Glomerular endothelial cell (primary cell): ENCODE results near the gene FIBCD1. TPM values are rescaled to one million over a fixed set of nuclear protein-coding genes. Genes with fewer than 3 reads are reported as not detected.

ENCODE experiments used
- DNase-seq: peaks from one replicate; pipeline ENCODE4 v3.0.0-alpha.2; 2011; ENCODE audit warnings: low read depth, low spot score; ENCODE audit errors: extremely low read depth
- total RNA-seq: library from RNA; depleted of rRNA; stranded (reverse); fragments of >200 nt; gene quantifications from 2 replicates; pipeline ENCODE4 v1.2.3, GENCODE V29; 2015

Gene FIBCD1
- total RNA-seq, 1 donor from 2014 or later = not detected

- DNase-seq = no peak
These were observed 829 bp downstream of the FIBCD1 start for GRCh38 chr9:130938184-130938651.

- no peak for DNase-seq
These were observed 1.6 kb downstream of the FIBCD1 start for GRCh38 chr9:130937146-130938076.

GRCh38 chr9:130936285-130937117 lies 2.5 kb downstream of the FIBCD1 start:
- no peak for DNase-seq

- DNase-seq = no peak
These were observed 3.3 kb downstream of the FIBCD1 start for GRCh38 chr9:130935648-130936271.

GRCh38 chr9:130934702-130935647 lies 4.1 kb downstream of the FIBCD1 start:
- DNase-seq = no peak

- DNase-seq = no peak
These were observed 4.8 kb downstream of the FIBCD1 start for GRCh38 chr9:130934246-130934645.

GRCh38 chr9:130933114-130934046 lies 5.7 kb downstream of the FIBCD1 start:
- DNase-seq = no peak

- no peak for DNase-seq
These were observed 6.6 kb downstream of the FIBCD1 start for GRCh38 chr9:130932255-130933079.

- no peak for DNase-seq
These were observed 7.4 kb downstream of the FIBCD1 start for GRCh38 chr9:130931508-130932254.

GRCh38 chr9:130930804-130931349 lies 8.2 kb downstream of the FIBCD1 start:
- no peak for DNase-seq

GRCh38 chr9:130930132-130930803 lies 8.8 kb downstream of the FIBCD1 start:
- no peak for DNase-seq

GRCh38 chr9:130929571-130930038 lies 9.4 kb downstream of the FIBCD1 start:
- DNase-seq = no peak

- no peak for DNase-seq
These were observed 10.8 kb downstream of the FIBCD1 start for GRCh38 chr9:130927995-130928900.

- DNase-seq = no peak
These were observed 11.7 kb downstream of the FIBCD1 start for GRCh38 chr9:130927338-130927737.

GRCh38 chr9:130925050-130925678 lies 13.9 kb downstream of the FIBCD1 start:
- DNase-seq = no peak
